Spleen (tissue), 7 donors: Measurements from ENCODE around the gene CDK14.

Source experiments
- POLR2A ChIP-seq, 3 donors: fragments of 450-650 bp; IDR thresholded peaks; one replicate each; pipeline ENCODE4 v1.5.1; 2017; ENCODE audit warnings: antibody characterized with exemption in 3 of 3, mild to moderate bottlenecking in 1 of 3
- POLR2AphosphoS5 ChIP-seq, 3 donors: sonication (generic); formaldehyde crosslinking; IDR thresholded peaks; one replicate each; pipeline ENCODE4 v1.5.1; 2017; ENCODE audit warnings: antibody characterized with exemption in 3 of 3
- TF ChIP-seq, protein P1 (sequence below), 11 experiments: fragments of 200-600 bp in 7 of 11; fragments of 450-650 bp in 4 of 11; sonication (generic) in 4 of 11; IDR thresholded peaks in 8 of 11; conservative IDR thresholded peaks in 3 of 11; 1 replicate in 7 of 11; 2 replicates in 4 of 11; pipeline versions ENCODE4 v1.4.0 to v1.8.0; 2016 to 2021; ENCODE audit warnings: antibody characterized with exemption in 11 of 11, inconsistent platforms in 4 of 11, mild to moderate bottlenecking in 1 of 11
- donor health status: DM: no; HTN: no; CAD: no; lungs with moderate emphysema.
- donor health status: DM: no; HTN: no; CAD: no.
- donor health status: DM: no; HTN: no; CAD: no.

DNA sequence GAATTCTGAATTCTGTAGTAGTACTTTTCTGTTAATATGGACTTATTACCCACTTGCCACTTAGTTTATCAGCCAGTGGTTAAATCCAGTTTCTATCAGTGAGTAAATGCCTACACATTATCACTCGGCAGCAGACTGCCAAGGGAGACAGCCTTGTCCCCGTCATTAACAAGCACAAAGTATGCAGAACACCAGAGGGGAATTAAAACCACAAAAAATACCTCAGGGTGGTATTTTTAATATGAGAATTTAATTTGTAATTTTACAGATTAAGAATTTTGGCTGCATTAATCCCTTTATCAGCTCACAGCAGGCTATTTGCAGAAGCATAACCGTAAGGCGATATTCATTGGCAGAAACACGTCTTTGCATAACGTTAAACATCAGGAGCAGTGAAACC, 518.1 kb downstream of the CDK14 start:
- TF ChIP-seq POLR2A (IDR thresholded peaks at IDR 0.05) = no peak
- TF ChIP-seq, protein P1, sequence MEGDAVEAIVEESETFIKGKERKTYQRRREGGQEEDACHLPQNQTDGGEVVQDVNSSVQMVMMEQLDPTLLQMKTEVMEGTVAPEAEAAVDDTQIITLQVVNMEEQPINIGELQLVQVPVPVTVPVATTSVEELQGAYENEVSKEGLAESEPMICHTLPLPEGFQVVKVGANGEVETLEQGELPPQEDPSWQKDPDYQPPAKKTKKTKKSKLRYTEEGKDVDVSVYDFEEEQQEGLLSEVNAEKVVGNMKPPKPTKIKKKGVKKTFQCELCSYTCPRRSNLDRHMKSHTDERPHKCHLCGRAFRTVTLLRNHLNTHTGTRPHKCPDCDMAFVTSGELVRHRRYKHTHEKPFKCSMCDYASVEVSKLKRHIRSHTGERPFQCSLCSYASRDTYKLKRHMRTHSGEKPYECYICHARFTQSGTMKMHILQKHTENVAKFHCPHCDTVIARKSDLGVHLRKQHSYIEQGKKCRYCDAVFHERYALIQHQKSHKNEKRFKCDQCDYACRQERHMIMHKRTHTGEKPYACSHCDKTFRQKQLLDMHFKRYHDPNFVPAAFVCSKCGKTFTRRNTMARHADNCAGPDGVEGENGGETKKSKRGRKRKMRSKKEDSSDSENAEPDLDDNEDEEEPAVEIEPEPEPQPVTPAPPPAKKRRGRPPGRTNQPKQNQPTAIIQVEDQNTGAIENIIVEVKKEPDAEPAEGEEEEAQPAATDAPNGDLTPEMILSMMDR (IDR thresholded peaks at IDR 0.05 in 8 of 11, conservative IDR thresholded peaks at IDR 0.05 in 3 of 11) = no peak
- TF ChIP-seq POLR2AphosphoS5 (IDR thresholded peaks at IDR 0.05) = no peak
